Neuronal stem cell (in vitro differentiated cells): ENCODE results near the gene TMEM179. TPM values are rescaled to one million over a fixed set of nuclear protein-coding genes. Genes with fewer than 3 reads are reported as not detected.
"Not testable (repeated sequence)": the region's sequence is repeated elsewhere in the genome, so short reads cannot be mapped to it uniquely, and the experiment has no call there.

Experiments used
- DNase-seq: peaks from one replicate; pipeline ENCODE4 v3.0.0-alpha.2; 2013; ENCODE audit warnings: low spot score
- H2AFZ ChIP-seq: one replicate; pipeline ENCODE4 v1.6.1; 2013; ENCODE audit warnings: mild to moderate bottlenecking, low read length, inconsistent platforms
- H2AK5ac ChIP-seq: 2 replicates; pipeline ENCODE4 v1.6.1; 2013; ENCODE audit warnings: low read depth, mild to moderate bottlenecking, inconsistent platforms, low read length, moderate library complexity, mixed read lengths
- H2BK120ac ChIP-seq: 2 replicates; pipeline ENCODE4 v1.6.1; 2013; ENCODE audit warnings: low read depth, mild to moderate bottlenecking, inconsistent platforms, low read length, moderate library complexity, mixed read lengths
- H2BK12ac ChIP-seq: one replicate; pipeline ENCODE4 v1.6.1; 2013; ENCODE audit warnings: low read length, inconsistent platforms
- H2BK15ac ChIP-seq: 2 replicates; pipeline ENCODE4 v1.6.1; 2013; ENCODE audit warnings: mild to moderate bottlenecking, low read length, inconsistent platforms, mixed read lengths
- H2BK5ac ChIP-seq: one replicate; pipeline ENCODE4 v1.6.1; 2013; ENCODE audit warnings: inconsistent platforms, mild to moderate bottlenecking, low read length, moderate library complexity
- H3K14ac ChIP-seq: one replicate; pipeline ENCODE4 v1.6.1; 2013; ENCODE audit warnings: low read length, inconsistent platforms
- H3K18ac ChIP-seq: 2 replicates; pipeline ENCODE4 v1.6.1; 2013; ENCODE audit warnings: low read length, inconsistent platforms
- H3K23ac ChIP-seq: 2 replicates; pipeline ENCODE4 v1.6.1; 2013; ENCODE audit warnings: low read depth, mild to moderate bottlenecking, mixed read lengths, low read length, inconsistent platforms; ENCODE audit not compliant: poor library complexity
- H3K27ac ChIP-seq: replicated peaks from 3 replicates; pipeline ENCODE4 v1.5.1; 2013; ENCODE audit warnings: low read length, inconsistent platforms
- H3K27me3 ChIP-seq, 3 experiments: 2 replicates each; pipeline ENCODE4 v1.6.1; 2013; ENCODE audit warnings: low read length in 3 of 3, mild to moderate bottlenecking in 2 of 3, inconsistent platforms in 1 of 3, low read depth in 1 of 3, mixed read lengths in 1 of 3, moderate library complexity in 1 of 3; ENCODE audit not compliant: control insufficient read depth in 3 of 3, insufficient read depth in 3 of 3
- H3K36me3 ChIP-seq, 2 donors: replicated peaks in 1 of 2; 2 replicates each; pipeline ENCODE4 v1.6.1; 2013; ENCODE audit warnings: low read length in 2 of 2; ENCODE audit not compliant: control insufficient read depth in 2 of 2, insufficient read depth in 2 of 2
- H3K4ac ChIP-seq: 2 replicates; pipeline ENCODE4 v1.6.1; 2013; ENCODE audit warnings: inconsistent platforms, mild to moderate bottlenecking, low read length, moderate library complexity
- H3K4me1 ChIP-seq, 2 donors: 1 replicate in 1 of 2; 2 replicates in 1 of 2; pipeline ENCODE4 v1.6.1; 2013; ENCODE audit warnings: low read length in 2 of 2, low read depth in 1 of 2; ENCODE audit not compliant: control insufficient read depth in 2 of 2, insufficient read depth in 1 of 2
- H3K4me2 ChIP-seq: one replicate; pipeline ENCODE4 v1.6.1; 2013; ENCODE audit warnings: mild to moderate bottlenecking, low read length, inconsistent platforms; ENCODE audit not compliant: insufficient read depth, poor library complexity, severe bottlenecking
- H3K4me3 ChIP-seq, 2 donors: 2 replicates each; pipeline ENCODE4 v1.5.1; 2013; ENCODE audit warnings: low read length in 2 of 2, mild to moderate bottlenecking in 2 of 2, inconsistent platforms in 1 of 2, moderate library complexity in 1 of 2
- H3K79me1 ChIP-seq: one replicate; pipeline ENCODE4 v1.6.1; 2013; ENCODE audit warnings: low read depth, mild to moderate bottlenecking, inconsistent platforms, low read length, moderate library complexity
- H3K9ac ChIP-seq: one replicate; pipeline ENCODE4 v1.6.1; 2013; ENCODE audit warnings: mild to moderate bottlenecking, low read depth, low read length, inconsistent platforms; ENCODE audit not compliant: poor library complexity
- H3K9me3 ChIP-seq, 2 donors: replicated peaks in 1 of 2; 2 replicates each; pipeline versions ENCODE3 to v1.6.1; 2013; ENCODE audit warnings: low read length in 2 of 2, mild to moderate bottlenecking in 2 of 2, inconsistent platforms in 1 of 2, low read depth in 1 of 2, mixed read lengths in 1 of 2, moderate library complexity in 1 of 2; ENCODE audit not compliant: control insufficient read depth in 2 of 2, insufficient read depth in 1 of 2
- H4K8ac ChIP-seq: one replicate; pipeline ENCODE4 v1.6.1; 2013; ENCODE audit warnings: low read depth, mild to moderate bottlenecking, inconsistent platforms, low read length, moderate library complexity
- H4K91ac ChIP-seq: one replicate; pipeline ENCODE4 v1.6.1; 2013; ENCODE audit warnings: low read length, low read depth, mild to moderate bottlenecking, inconsistent platforms; ENCODE audit not compliant: poor library complexity
- WGBS, 2 donors: extraction: QIAGEN DNeasy Blood & Tissue Kit; methylation state at CpG; one replicate each; pipeline ENCODE4 v1.1.7; 2013; ENCODE audit warnings: missing lambda C conversion rate in 2 of 2, mixed read lengths in 1 of 2; ENCODE audit not compliant: insufficient read length in 2 of 2, insufficient replicate concordance in 1 of 2; ENCODE audit errors: extremely low coverage in 2 of 2; 5-methylcytosine and 5-hydroxymethylcytosine counted together
- polyA plus RNA-seq, 2 experiments: library from polyadenylated mRNA; stranded (reverse); fragments of 200-250 nt; gene quantifications; one replicate each; pipeline ENCODE4 v1.2.3, GENCODE V29; 2013

The TMEM179 gene
- polyA plus RNA-seq (2013, experiment 1 of 2), result 3.0 TPM
- polyA plus RNA-seq (2013, experiment 2 of 2), result 2.8 TPM

- WGBS, 2 donors, result no CpG with 5 or more reads among the region's 91 CpGs
- Histone ChIP-seq H4K91ac (no peak within 1 kb of the TSS), H3K9me3 (no peaks in the 10 kb centered on the region), H3K36me3 (no peaks in the 10 kb centered on the region), H2BK120ac (no peak within 1 kb of the TSS), H2AFZ (peak within 1 kb of the TSS; percentile 94), H3K18ac (peak within 1 kb of the TSS; percentile 78), H3K4ac (no peak within 1 kb of the TSS), H3K23ac (peak within 1 kb of the TSS; percentile 34), H3K4me1 (peaks cover 9 to 10% of the 10 kb centered on the region in 2 donors), H2AK5ac (peak within 1 kb of the TSS; percentile 61), H2BK15ac (peak within 1 kb of the TSS; percentile 15), H3K27ac (no peak within 1 kb of the TSS), H3K9ac (peak within 1 kb of the TSS; percentile 78), H3K27me3 (peaks cover 0 to 53% (median 15%) of the 10 kb centered on the region in 3 experiments), H3K4me2 (peak within 1 kb of the TSS; percentile 95), H3K79me1 (peaks cover 1% of the 10 kb centered on the region), H2BK5ac (peak within 1 kb of the TSS; percentile 48), H3K4me3 (peak within 1 kb of the TSS; percentile 50 to 71), H3K14ac (no peak within 1 kb of the TSS), H2BK12ac (no peak within 1 kb of the TSS), H4K8ac (no peak within 1 kb of the TSS)
- DNase-seq, result peak; percentile 80
Observed at GRCh38 chr14:104604458-104605449, at the start of gene TMEM179. Gene TMEM179, minus strand, starts transcription at chr14:104604772. Its CDS starts 31 bp downstream, at chr14:104604741.

DNA sequence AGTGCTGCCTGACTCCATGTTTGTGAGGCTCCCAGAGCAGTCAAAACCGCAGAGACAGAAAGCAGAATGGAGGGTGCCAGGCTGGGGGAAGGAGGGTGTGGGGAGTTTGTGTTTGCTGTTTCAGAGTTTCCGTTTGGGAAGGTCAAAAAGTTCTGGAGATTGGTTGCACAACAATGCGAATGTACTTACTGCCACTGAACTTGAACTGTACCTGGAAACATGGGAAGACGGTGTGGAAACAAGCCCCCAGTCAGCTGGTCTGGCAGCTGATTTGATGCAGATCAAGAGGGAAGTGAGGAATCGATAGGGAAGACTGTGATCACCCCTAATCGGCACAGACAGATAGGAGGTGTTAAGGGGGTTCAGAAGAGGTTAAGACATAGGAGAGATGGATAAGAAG, 49.5 kb upstream of the TMEM179 start:
- Histone ChIP-seq H2BK5ac (no peak overlapping the region), H3K27me3 (no peaks in the 10 kb centered on the region)

GRCh38 chr14:104653130-104653920, 48.8 kb upstream of the TMEM179 start:
- H3K4ac ChIP-seq, H3K4me1 ChIP-seq, H4K91ac ChIP-seq, H3K27me3 ChIP-seq, H2BK15ac ChIP-seq, H3K27ac ChIP-seq, DNase-seq, H2AK5ac ChIP-seq, H3K9ac ChIP-seq, H2BK5ac ChIP-seq, H3K36me3 ChIP-seq, H3K79me1 ChIP-seq, H4K8ac ChIP-seq, H3K23ac ChIP-seq, H3K4me2 ChIP-seq, H2AFZ ChIP-seq, H3K18ac ChIP-seq, H2BK120ac ChIP-seq, H2BK12ac ChIP-seq, H3K4me3 ChIP-seq: not testable (repeated sequence)
- Histone ChIP-seq H3K9me3 (peaks cover 8 to 24% of the 10 kb centered on the region in 2 donors), H3K14ac (peak overlapping the region; percentile 82)
- WGBS, 2 donors, result no CpG with 5 or more reads among the region's 52 CpGs

More for the DNA sequence above, 49.5 kb upstream of the TMEM179 start:
- H2AFZ ChIP-seq, result no peak overlapping the region
- no peak overlapping the region for H2AK5ac ChIP-seq
- H2BK12ac ChIP-seq, result no peak overlapping the region
- no peak for DNase-seq
- no peaks in the 10 kb centered on the region for H3K36me3 ChIP-seq
- peaks cover 3% of the 10 kb centered on the region for H3K79me1 ChIP-seq
- no CpG with 5 or more reads among the region's 6 CpGs for WGBS, 2 donors
- H3K4me3 ChIP-seq, result peak overlapping the region in 1 of 2 donors; percentile 43
- no peak overlapping the region for H2BK15ac ChIP-seq
- H3K23ac ChIP-seq, result no peak overlapping the region
- no peak overlapping the region for H3K4me2 ChIP-seq
- no peak overlapping the region for H3K18ac ChIP-seq
- peak overlapping the region; percentile 19 for H3K4ac ChIP-seq
- no peak overlapping the region for H3K27ac ChIP-seq
- H4K8ac ChIP-seq, result no peak overlapping the region
- no peak overlapping the region for H3K9ac ChIP-seq
- H3K9me3 ChIP-seq, result peaks cover 8 to 24% of the 10 kb centered on the region in 2 donors
- H3K14ac ChIP-seq, result peak overlapping the region; percentile 33
- H4K91ac ChIP-seq, result no peak overlapping the region
- H2BK120ac ChIP-seq, result no peak overlapping the region
- peaks cover 0 to 6% of the 10 kb centered on the region in 2 donors for H3K4me1 ChIP-seq
